Measurements from ENCODE around the gene METTL13.

- no peak for TF ChIP-seq CTCF (conservative IDR thresholded peaks at IDR 0.05 in 1 of 2, IDR thresholded peaks at IDR 0.05 in 1 of 2; ENCODE audit: extremely low read depth in 1 of 2, insufficient read depth in 1 of 2, low read depth in 1 of 2, low read length in 2 of 2)
- TF ChIP-seq EZH2 (IDR thresholded peaks at IDR 0.05; ENCODE audit: borderline replicate concordance, low read length) = no peak
Observed at GRCh38 chr1:171809834-171810233, 28.4 kb downstream of the METTL13 start.
